PC-9 (cell line): ENCODE results near the gene LINGO3.

ENCODE experiments used
- CTCF ChIP-seq: fragments of 200-600 bp; sonication (generic); conservative IDR thresholded peaks from 2 replicates; pipeline ENCODE4 v1.6.1; 2017; ENCODE audit warnings: mixed run types, antibody characterized with exemption, mild to moderate bottlenecking, moderate library complexity
- EZH2 ChIP-seq: fragments of 200-600 bp; sonication (generic); IDR thresholded peaks from 2 replicates; pipeline ENCODE4 v1.8.0; 2017; ENCODE audit warnings: antibody characterized with exemption, low read depth

- TF ChIP-seq CTCF (no peak), EZH2 (no peak)
These were observed 27.3 kb upstream of the LINGO3 start for GRCh38 chr19:2334986-2335846.
